ENCODE data around the gene ARHGAP26. TPM values are rescaled to one million over a fixed set of nuclear protein-coding genes. Genes with fewer than 3 reads are reported as not detected.

Gene ARHGAP26
- total RNA-seq, 1 experiment from 2014 or later, result 65.5 TPM

GRCh38 chr5:143147383-143147782 is 377.2 kb downstream of the ARHGAP26 start:
- POLR2A ChIA-PET, result no interaction called here
- H3K36me3 ChIP-seq (ENCODE audit: control insufficient read depth, insufficient read depth, low read length), result no peaks in the 10 kb centered on the region
- H3K4me1 ChIP-seq (ENCODE audit: control insufficient read depth, insufficient read depth, low read length), result no peaks in the 10 kb centered on the region
- TF ChIP-seq REST (IDR thresholded peaks at IDR 0.05; ENCODE audit: insufficient read depth in 1 of 2, low read depth in 2 of 2, low read length in 1 of 2), result no peak
- no peak for TF ChIP-seq CTCF (IDR thresholded peaks at IDR 0.05)
- TF ChIP-seq SIN3A (IDR thresholded peaks at IDR 0.05; ENCODE audit: borderline replicate concordance, insufficient read depth, low read depth, low read length), result no peak
- no peak for TF ChIP-seq TCF7L2 (IDR thresholded peaks at IDR 0.05; ENCODE audit: low read depth, low read length)
- no peak for TF ChIP-seq POLR2AphosphoS5 (IDR thresholded peaks at IDR 0.05; ENCODE audit: low read depth, low read length)
- H3K4me3 ChIP-seq (ENCODE audit: low read depth in 2 of 2, low read length in 2 of 2), result no peak overlapping the region
- ATAC-seq (no peak), DNase-seq (ENCODE audit: low read depth, low spot score) (no peak)
- CTCF ChIA-PET, result no interaction called here
- H3K9me3 ChIP-seq (ENCODE audit: control insufficient read depth, insufficient read depth, low read depth, low read length), result no peaks in the 10 kb centered on the region
- intact Hi-C loops (cut with micrococcal nuclease; ENCODE audit: unreplicated experiment) (no loop called here), in situ Hi-C loops (cut with HindIII; ENCODE audit: low pct_unique_long_range_greater_than_20kb, low sequenced_read_pairs) (no loop called here)
- BruUV-seq (replicated peaks), result no TSS peak
- H3K27me3 ChIP-seq (ENCODE audit: control insufficient read depth, insufficient read depth, low read length), result no peaks in the 10 kb centered on the region
- H3K27ac ChIP-seq (ENCODE audit: low read length), result no peak overlapping the region

GRCh38 chr5:143147902-143148301 is 377.7 kb downstream of the ARHGAP26 start:
- no TSS peak for BruUV-seq (replicated peaks)
- intact Hi-C loops (cut with micrococcal nuclease; ENCODE audit: unreplicated experiment) (no loop called here), in situ Hi-C loops (cut with HindIII; ENCODE audit: low pct_unique_long_range_greater_than_20kb, low sequenced_read_pairs) (no loop called here)
- TF ChIP-seq SIN3A (IDR thresholded peaks at IDR 0.05; ENCODE audit: borderline replicate concordance, insufficient read depth, low read depth, low read length) (no peak), CTCF (IDR thresholded peaks at IDR 0.05) (no peak), REST (IDR thresholded peaks at IDR 0.05; ENCODE audit: insufficient read depth in 1 of 2, low read depth in 2 of 2, low read length in 1 of 2) (no peak), TCF7L2 (IDR thresholded peaks at IDR 0.05; ENCODE audit: low read depth, low read length) (no peak), POLR2AphosphoS5 (IDR thresholded peaks at IDR 0.05; ENCODE audit: low read depth, low read length) (no peak)
- H3K27ac ChIP-seq (ENCODE audit: low read length), result no peak overlapping the region
- DNase-seq (ENCODE audit: low read depth, low spot score) (no peak), ATAC-seq (no peak)
- H3K9me3 ChIP-seq (ENCODE audit: control insufficient read depth, insufficient read depth, low read depth, low read length), result no peaks in the 10 kb centered on the region
- no peaks in the 10 kb centered on the region for H3K27me3 ChIP-seq (ENCODE audit: control insufficient read depth, insufficient read depth, low read length)
- H3K4me1 ChIP-seq (ENCODE audit: control insufficient read depth, insufficient read depth, low read length), result no peaks in the 10 kb centered on the region
- H3K4me3 ChIP-seq (ENCODE audit: low read depth in 2 of 2, low read length in 2 of 2), result no peak overlapping the region
- H3K36me3 ChIP-seq (ENCODE audit: control insufficient read depth, insufficient read depth, low read length), result no peaks in the 10 kb centered on the region
- POLR2A ChIA-PET, result no interaction called here
- CTCF ChIA-PET, result no interaction called here
